ENCODE measurements around the gene JPH3.

- TF ChIP-seq SUZ12 (IDR thresholded peaks at IDR 0.05; ENCODE audit: extremely low read depth, insufficient read depth, insufficient read length) (no peak), YY1 (IDR thresholded peaks at IDR 0.05; ENCODE audit: insufficient read depth, insufficient read length) (no peak), ZNF274 (IDR thresholded peaks at IDR 0.05; ENCODE audit: low read depth, low read length) (no peak)
Observed at GRCh38 chr16:87692756-87693155, 90.4 kb downstream of the JPH3 start.
